ENCODE data around the gene S100A9.

DNA sequence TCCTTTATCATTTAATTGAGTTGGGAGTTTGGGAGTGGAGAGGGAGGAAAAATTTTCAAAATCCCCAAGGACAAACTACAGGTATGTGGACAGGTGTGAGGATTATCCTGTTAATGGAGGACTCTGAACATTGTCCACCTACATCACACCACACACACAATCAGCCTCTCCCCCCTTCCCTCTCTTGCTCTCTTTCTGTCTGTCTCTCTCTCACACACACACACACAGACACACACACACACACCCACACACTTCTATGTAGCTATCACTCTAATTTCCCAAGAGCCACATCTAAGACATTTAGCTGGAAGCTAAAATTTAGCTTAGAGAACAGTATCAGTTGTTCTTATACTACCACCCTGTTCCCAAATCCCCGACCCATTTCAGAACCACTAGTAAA is 31.7 kb downstream of the S100A9 start:
- TF ChIP-seq, protein P1, sequence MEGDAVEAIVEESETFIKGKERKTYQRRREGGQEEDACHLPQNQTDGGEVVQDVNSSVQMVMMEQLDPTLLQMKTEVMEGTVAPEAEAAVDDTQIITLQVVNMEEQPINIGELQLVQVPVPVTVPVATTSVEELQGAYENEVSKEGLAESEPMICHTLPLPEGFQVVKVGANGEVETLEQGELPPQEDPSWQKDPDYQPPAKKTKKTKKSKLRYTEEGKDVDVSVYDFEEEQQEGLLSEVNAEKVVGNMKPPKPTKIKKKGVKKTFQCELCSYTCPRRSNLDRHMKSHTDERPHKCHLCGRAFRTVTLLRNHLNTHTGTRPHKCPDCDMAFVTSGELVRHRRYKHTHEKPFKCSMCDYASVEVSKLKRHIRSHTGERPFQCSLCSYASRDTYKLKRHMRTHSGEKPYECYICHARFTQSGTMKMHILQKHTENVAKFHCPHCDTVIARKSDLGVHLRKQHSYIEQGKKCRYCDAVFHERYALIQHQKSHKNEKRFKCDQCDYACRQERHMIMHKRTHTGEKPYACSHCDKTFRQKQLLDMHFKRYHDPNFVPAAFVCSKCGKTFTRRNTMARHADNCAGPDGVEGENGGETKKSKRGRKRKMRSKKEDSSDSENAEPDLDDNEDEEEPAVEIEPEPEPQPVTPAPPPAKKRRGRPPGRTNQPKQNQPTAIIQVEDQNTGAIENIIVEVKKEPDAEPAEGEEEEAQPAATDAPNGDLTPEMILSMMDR (conservative IDR thresholded peaks at IDR 0.05) = no peak
- TF ChIP-seq ZFX (IDR thresholded peaks at IDR 0.05) = no peak

All from C4-2B (cell line).